Measurements from ENCODE around the gene RNF44.

RNF44 gene

DNA sequence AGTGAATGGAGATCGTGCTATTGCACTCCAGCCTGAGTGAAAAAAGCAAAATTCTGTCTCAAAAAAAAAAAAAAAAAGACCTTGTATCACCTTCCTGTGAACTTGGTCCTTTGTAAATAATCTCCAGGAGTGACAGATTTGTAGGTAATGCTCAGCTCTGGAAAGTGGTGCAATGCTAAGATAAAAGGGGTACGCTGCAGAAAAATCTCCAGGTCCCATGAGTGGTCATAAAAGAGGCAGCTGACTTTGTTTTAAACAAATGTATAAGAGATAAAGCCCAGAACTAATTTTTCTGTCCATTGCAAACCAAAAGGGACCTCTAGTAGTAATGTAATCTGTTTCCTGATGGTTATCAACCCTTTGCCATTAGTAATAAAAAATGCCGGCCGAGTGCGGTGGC, 33.7 kb downstream of the RNF44 start:
- no peak for DNase-seq (ENCODE audit: low spot score)
- TF ChIP-seq, protein P1, sequence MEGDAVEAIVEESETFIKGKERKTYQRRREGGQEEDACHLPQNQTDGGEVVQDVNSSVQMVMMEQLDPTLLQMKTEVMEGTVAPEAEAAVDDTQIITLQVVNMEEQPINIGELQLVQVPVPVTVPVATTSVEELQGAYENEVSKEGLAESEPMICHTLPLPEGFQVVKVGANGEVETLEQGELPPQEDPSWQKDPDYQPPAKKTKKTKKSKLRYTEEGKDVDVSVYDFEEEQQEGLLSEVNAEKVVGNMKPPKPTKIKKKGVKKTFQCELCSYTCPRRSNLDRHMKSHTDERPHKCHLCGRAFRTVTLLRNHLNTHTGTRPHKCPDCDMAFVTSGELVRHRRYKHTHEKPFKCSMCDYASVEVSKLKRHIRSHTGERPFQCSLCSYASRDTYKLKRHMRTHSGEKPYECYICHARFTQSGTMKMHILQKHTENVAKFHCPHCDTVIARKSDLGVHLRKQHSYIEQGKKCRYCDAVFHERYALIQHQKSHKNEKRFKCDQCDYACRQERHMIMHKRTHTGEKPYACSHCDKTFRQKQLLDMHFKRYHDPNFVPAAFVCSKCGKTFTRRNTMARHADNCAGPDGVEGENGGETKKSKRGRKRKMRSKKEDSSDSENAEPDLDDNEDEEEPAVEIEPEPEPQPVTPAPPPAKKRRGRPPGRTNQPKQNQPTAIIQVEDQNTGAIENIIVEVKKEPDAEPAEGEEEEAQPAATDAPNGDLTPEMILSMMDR (IDR thresholded peaks at IDR 0.05; ENCODE audit: extremely low read depth, missing control alignments), result no peak

DNA sequence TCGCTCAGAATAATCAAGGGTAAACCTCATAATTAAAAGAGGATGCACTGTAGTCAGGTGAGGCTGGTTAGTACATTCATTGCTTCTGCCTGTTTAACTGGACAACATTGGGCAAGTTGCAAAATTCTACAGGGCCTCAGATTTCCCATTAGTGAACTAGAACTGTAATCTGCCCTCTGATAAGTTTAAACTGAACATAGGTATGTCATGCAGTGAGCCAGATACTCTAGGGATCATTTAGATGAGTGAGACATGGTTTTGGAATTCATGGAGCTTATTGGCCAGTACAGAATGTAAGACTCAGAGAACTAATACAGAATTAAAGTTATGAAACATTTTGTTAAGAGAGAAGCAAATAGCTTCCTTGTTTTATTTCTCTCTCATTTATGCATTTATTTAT, 35.9 kb downstream of the RNF44 start:
- no peak for DNase-seq (ENCODE audit: low spot score)
- TF ChIP-seq, protein P1 (IDR thresholded peaks at IDR 0.05; ENCODE audit: extremely low read depth, missing control alignments), result no peak

DNA sequence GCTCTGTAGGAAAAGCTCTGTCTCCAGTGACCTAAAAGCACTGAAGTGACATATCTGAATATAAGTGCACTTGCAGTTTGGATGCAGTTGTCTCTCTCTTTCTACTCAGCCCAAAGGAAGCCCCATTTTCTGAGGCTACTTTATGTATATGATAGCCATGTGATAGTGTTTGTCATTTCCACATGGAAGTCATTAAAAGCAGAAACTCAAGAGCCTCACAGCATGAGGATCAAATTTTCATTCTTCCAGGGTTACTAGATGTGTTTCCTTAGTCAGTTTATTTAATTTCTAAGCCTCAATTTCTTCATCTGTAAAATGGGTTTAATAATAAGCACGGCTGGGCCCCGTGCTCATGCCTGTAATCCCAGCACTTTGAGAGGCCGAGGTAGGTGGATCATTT, 36.7 kb downstream of the RNF44 start:
- TF ChIP-seq, protein P1 (IDR thresholded peaks at IDR 0.05; ENCODE audit: extremely low read depth, missing control alignments), result no peak
- DNase-seq (ENCODE audit: low spot score), result no peak

DNA sequence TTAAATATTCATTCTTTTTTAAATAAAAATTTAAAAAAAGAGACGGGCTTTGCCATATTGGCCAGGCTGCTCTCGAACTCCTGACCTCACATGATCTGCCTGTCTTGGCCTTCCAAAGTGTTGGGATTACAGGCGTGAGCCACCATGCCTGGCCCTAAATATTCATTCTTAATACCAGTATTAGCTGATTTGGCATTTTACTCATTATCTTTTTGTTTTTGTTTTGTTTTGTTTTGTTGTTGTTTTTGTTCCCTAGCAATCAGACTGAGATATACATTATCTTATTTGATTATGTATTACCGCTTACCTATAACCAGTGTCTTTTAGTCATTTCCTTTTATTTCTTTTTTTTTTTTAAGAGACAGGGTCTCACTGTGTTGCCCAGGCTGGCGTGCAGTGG, 37.9 kb downstream of the RNF44 start:
- no peak for DNase-seq (ENCODE audit: low spot score)
- TF ChIP-seq, protein P1 (IDR thresholded peaks at IDR 0.05; ENCODE audit: extremely low read depth, missing control alignments), result no peak

DNA sequence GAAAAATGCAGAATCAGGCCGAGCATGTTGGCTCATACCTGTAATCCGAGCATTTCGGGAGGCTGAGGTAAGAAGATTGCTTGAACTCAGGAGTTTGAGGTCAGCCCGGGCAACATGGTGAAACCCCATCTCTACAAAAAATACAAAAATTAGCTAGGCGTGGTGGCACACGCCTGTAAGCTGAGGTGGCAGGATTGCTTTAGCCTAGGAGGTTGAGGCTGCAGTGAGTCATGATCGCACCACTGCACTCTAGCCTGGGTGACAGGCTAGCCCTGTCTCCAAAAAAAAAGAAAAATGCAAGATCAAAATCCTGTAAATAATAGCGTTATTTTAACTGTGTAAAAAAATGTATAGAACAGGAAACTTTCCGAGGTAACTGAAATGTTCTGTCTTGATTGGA, 39.4 kb downstream of the RNF44 start:
- no peak for DNase-seq (ENCODE audit: low spot score)
- TF ChIP-seq, protein P1 (IDR thresholded peaks at IDR 0.05; ENCODE audit: extremely low read depth, missing control alignments), result no peak

DNA sequence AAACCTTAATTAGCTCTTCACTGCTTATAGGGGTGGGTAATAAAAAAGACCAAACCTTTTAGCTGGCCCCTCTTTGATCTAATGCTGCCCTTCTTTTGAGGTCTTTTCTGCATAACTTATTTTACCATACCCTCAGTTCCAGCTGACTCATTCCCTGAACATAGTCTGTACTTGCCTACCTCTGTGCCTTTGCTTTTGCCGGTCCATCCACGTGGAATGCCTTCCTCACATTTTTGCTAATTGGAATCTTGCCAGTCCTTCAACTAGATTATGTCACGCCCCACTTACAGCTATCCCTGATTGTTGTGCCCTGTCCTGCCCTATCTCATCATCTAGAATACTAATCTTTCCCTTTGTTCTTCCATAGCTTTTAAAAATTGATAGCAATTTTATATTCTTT, 44.8 kb downstream of the RNF44 start:
- no peak for DNase-seq (ENCODE audit: low spot score)

DNA sequence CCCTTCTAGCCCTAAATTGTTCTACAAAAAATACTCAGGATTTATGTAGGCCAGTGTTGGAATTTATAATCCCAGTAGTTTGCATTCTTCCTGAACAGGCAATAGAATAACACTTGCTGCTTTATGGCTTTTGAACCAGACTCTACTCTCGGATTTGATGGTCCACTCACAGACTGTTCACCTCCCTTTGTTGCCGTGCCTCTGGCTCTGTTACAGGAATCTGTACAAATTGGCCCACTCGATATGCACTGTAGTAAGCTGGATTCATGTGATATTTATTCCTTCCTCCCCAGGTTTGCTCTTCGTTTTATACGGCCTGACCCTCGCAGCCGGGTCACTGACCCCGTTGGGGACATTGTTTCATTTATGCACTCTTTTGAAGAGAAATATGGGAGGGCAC, 45.3 kb downstream of the RNF44 start:
- DNase-seq (ENCODE audit: low spot score), result no peak
- TF ChIP-seq, protein P1 (IDR thresholded peaks at IDR 0.05; ENCODE audit: extremely low read depth, missing control alignments), result no peak

More for the DNA sequence above, 44.8 kb downstream of the RNF44 start:
- TF ChIP-seq, protein P1 (IDR thresholded peaks at IDR 0.05; ENCODE audit: extremely low read depth, missing control alignments), result no peak

All from GM20000 (cell line).